Breast epithelium (tissue), 4 donors: Measurements from ENCODE around the gene ARCN1. TPM values are rescaled to one million over a fixed set of nuclear protein-coding genes. Genes with fewer than 3 reads are reported as not detected.

Source experiments
- DNase-seq, 2 donors: peaks; one replicate each; pipeline ENCODE4 v3.0.0-alpha.2; 2019; ENCODE audit warnings: low spot score in 2 of 2
- H3K27ac ChIP-seq, 2 donors: fragments of 200-600 bp; sonication (generic) in 1 of 2; one replicate each; pipeline ENCODE4 v1.5.1; 2016 to 2019; ENCODE audit warnings: mild to moderate bottlenecking in 1 of 2
- H3K27me3 ChIP-seq, 2 donors: fragments of 200-600 bp; sonication (generic) in 1 of 2; one replicate each; pipeline versions ENCODE4 v1.5.1 to v1.6.0; 2017 to 2019; ENCODE audit warnings: control low read depth in 1 of 2, mild to moderate bottlenecking in 1 of 2
- H3K36me3 ChIP-seq: fragments of 200-600 bp; one replicate; pipeline ENCODE4 v1.5.1; 2019
- H3K4me1 ChIP-seq, 2 donors: fragments of 200-600 bp; sonication (generic); one replicate each; pipeline ENCODE4 v1.5.1; 2016 to 2019; ENCODE audit warnings: control low read depth in 1 of 2
- H3K4me3 ChIP-seq, 3 donors: fragments of 200-600 bp; sonication (generic); 1 replicate in 2 of 3; 2 replicates in 1 of 3; pipeline ENCODE4 v1.5.1; 2016 to 2019; ENCODE audit warnings: mild to moderate bottlenecking in 3 of 3, moderate library complexity in 2 of 3
- H3K9me3 ChIP-seq, 2 donors: fragments of 200-600 bp; sonication (generic) in 1 of 2; one replicate each; pipeline ENCODE4 v1.5.1; 2016 to 2019; ENCODE audit warnings: control low read depth in 1 of 2
- POLR2A ChIP-seq: fragments of 450-650 bp; IDR thresholded peaks from one replicate; pipeline ENCODE4 v1.6.1; 2016; ENCODE audit warnings: antibody characterized with exemption, mild to moderate bottlenecking, moderate library complexity
- POLR2AphosphoS5 ChIP-seq, 3 donors: sonication (generic); formaldehyde crosslinking; IDR thresholded peaks; one replicate each; pipeline ENCODE4 v1.6.1; 2017; ENCODE audit warnings: antibody characterized with exemption in 3 of 3
- intact Hi-C: fragments of 100-400 bp; cut with DNase I; formaldehyde crosslinking; loops from one replicate; pipeline ENCODE4 v1.15.1; 2023; ENCODE audit warnings: low total_unique reads
- total RNA-seq, 3 donors: library from RNA; depleted of rRNA; stranded (reverse); fragments of >200 nt; gene quantifications; one replicate each; pipeline ENCODE4 v1.1.0, GENCODE V29; 2016
- TF ChIP-seq, protein P1 (sequence below), 3 donors: fragments of 450-650 bp; IDR thresholded peaks; one replicate each; pipeline ENCODE4 v1.5.1; 2016 to 2017; ENCODE audit warnings: antibody characterized with exemption in 3 of 3, mild to moderate bottlenecking in 3 of 3, moderate library complexity in 3 of 3

Gene ARCN1
- total RNA-seq, 3 donors from 2014 or later = 94.1 to 99.1 (median 98.6) TPM

DNA sequence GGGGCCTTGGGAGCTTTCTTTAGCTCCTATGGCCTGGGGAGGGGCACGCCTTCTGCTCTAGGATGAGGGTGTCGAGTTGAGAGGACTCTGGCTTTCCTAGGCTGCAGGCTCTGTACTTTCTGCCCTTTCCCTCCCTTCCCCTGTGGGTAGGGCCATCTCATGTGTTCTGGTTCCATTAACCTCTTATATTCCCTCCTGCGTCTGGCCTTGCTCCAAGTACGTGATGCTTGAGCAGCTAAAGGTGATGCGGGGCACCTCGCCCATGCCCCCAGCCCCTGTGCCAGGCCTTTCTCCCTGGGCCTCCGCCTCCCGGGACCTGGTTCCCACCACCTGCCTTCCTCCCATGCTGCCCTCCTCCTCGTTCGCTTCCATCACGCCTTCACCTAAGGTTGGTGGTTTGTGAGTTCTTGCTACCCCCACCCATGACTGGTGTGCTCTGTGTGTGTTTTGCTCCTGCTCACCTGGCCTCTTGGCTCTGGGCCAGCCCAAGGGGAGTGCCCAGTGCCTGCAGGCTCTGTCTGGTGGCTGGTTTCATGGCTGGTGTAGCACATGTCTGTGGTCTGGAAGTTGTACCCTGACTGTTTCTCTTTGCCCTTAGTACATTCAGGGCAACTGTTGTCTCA lies 69.3 kb downstream of the ARCN1 start:
- DNase-seq = peak; percentile 62 to 77
- peaks cover 0 to 4% of the 10 kb centered on the region in 2 donors for H3K4me1 ChIP-seq
- no peaks in the 10 kb centered on the region for H3K9me3 ChIP-seq
- no peaks in the 10 kb centered on the region for H3K36me3 ChIP-seq
- H3K27ac ChIP-seq = peak overlapping the region; percentile 0 to 14
- H3K27me3 ChIP-seq = no peaks in the 10 kb centered on the region
- intact Hi-C loops = no loop called here
- H3K4me3 ChIP-seq = no peak overlapping the region
- no peak for TF ChIP-seq POLR2A

DNA sequence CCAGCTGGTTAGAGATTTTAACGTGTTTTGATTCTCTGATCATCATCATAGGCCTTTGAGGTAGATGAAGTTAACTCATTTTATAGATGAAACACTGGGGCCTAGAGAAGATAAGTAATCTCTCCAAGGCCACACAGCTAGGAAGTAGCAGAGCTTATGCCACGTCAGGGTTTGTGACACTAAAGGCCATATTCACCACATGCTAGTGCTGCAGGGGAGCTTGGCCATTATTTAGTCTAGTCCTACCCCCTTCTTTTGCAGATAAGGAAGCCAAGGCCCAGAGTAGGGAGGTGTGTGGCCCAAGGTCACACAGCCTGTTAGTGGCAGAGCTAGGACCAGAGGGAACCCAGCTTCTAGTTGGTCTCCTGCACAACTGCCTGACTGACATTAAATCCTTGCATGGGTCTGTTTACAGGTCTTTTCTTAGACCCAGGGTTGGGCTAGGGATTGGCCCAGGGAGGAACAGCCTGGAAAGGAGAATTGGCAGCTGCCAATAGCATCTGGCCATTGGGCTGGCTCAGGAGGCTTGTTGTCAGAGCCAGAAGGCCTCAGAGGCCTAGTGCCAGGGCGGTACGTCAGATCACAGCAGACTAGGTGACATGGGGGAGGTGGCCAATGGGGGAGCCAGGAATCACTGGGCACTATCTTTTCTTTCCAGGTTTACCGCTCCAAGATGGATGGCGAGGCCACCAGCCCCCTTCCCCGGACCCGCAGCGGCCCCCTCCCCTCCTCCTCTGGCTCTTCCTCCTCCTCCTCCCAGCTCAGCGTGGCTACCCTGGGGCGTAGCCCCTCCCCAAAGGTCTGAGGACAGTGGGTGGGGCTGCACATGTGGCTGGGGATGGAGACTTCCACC lies 71.2 kb downstream of the ARCN1 start:
- Histone ChIP-seq H3K27me3 (no peaks in the 10 kb centered on the region), H3K36me3 (no peaks in the 10 kb centered on the region), H3K4me1 (peaks cover 0 to 4% of the 10 kb centered on the region in 2 donors), H3K9me3 (no peaks in the 10 kb centered on the region), H3K4me3 (no peak overlapping the region), H3K27ac (peak overlapping the region in 1 of 2 donors; percentile 10)
- no peak for DNase-seq
- intact Hi-C loops = no loop called here
- TF ChIP-seq POLR2A (no peak), POLR2AphosphoS5 (IDR thresholded peaks at IDR 0.05) (no peak)
- TF ChIP-seq, protein P1, sequence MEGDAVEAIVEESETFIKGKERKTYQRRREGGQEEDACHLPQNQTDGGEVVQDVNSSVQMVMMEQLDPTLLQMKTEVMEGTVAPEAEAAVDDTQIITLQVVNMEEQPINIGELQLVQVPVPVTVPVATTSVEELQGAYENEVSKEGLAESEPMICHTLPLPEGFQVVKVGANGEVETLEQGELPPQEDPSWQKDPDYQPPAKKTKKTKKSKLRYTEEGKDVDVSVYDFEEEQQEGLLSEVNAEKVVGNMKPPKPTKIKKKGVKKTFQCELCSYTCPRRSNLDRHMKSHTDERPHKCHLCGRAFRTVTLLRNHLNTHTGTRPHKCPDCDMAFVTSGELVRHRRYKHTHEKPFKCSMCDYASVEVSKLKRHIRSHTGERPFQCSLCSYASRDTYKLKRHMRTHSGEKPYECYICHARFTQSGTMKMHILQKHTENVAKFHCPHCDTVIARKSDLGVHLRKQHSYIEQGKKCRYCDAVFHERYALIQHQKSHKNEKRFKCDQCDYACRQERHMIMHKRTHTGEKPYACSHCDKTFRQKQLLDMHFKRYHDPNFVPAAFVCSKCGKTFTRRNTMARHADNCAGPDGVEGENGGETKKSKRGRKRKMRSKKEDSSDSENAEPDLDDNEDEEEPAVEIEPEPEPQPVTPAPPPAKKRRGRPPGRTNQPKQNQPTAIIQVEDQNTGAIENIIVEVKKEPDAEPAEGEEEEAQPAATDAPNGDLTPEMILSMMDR (IDR thresholded peaks at IDR 0.05) = no peak

DNA sequence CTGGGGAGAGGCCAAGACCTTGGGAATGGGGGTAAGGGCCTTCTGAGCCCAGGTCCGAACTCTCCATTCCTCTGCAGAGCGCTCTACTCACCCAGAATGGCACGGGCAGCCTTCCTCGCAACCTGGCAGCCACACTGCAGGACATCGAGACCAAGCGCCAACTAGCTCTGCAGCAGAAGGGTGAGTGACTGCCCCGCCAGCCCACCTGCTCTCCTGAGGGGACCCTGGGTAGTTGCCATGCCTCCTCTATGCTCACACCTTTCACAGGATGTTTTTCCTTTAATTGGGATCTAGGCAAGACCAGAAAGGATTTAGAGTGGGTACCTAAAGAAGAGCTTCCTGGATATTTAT lies 71.8 kb downstream of the ARCN1 start:
- Histone ChIP-seq H3K4me1 (peaks cover 0 to 4% of the 10 kb centered on the region in 2 donors), H3K27ac (peak overlapping the region in 1 of 2 donors; percentile 10), H3K9me3 (no peaks in the 10 kb centered on the region), H3K27me3 (no peaks in the 10 kb centered on the region), H3K36me3 (no peaks in the 10 kb centered on the region), H3K4me3 (no peak overlapping the region)
- no peak for DNase-seq
- TF ChIP-seq POLR2AphosphoS5 (IDR thresholded peaks at IDR 0.05) (no peak), POLR2A (no peak)
- TF ChIP-seq, protein P1 (IDR thresholded peaks at IDR 0.05) = no peak
- intact Hi-C loops = no loop called here

DNA sequence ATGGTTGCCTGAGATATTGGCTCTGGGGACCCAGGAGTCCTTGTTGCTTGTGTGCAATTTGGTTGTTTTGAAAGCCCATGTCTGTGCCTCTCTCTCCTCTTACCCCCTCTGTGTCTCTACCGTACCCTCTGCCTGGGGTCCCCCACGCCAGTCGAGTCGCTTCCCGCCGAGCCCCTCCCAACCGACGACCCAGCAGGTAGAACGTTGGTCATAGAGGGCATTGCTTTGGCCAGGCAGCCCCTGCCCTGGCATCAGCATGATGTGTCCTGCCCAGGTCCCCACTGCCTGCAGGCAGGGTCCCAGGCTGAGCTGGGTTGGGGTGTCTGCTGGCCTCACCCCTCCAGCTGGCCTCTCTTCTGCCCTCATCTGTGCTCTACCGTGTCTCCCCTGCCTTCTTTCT lies 72.3 kb downstream of the ARCN1 start:
- TF ChIP-seq, protein P1 (IDR thresholded peaks at IDR 0.05) = no peak
- TF ChIP-seq POLR2AphosphoS5 (IDR thresholded peaks at IDR 0.05) (no peak), POLR2A (no peak)
- H3K36me3 ChIP-seq = no peaks in the 10 kb centered on the region
- no peaks in the 10 kb centered on the region for H3K27me3 ChIP-seq
- H3K4me1 ChIP-seq = peaks cover 0 to 4% of the 10 kb centered on the region in 2 donors
- H3K9me3 ChIP-seq = no peaks in the 10 kb centered on the region
- H3K27ac ChIP-seq = no peak overlapping the region
- DNase-seq = no peak
- no peak overlapping the region for H3K4me3 ChIP-seq
- intact Hi-C loops = no loop called here

DNA sequence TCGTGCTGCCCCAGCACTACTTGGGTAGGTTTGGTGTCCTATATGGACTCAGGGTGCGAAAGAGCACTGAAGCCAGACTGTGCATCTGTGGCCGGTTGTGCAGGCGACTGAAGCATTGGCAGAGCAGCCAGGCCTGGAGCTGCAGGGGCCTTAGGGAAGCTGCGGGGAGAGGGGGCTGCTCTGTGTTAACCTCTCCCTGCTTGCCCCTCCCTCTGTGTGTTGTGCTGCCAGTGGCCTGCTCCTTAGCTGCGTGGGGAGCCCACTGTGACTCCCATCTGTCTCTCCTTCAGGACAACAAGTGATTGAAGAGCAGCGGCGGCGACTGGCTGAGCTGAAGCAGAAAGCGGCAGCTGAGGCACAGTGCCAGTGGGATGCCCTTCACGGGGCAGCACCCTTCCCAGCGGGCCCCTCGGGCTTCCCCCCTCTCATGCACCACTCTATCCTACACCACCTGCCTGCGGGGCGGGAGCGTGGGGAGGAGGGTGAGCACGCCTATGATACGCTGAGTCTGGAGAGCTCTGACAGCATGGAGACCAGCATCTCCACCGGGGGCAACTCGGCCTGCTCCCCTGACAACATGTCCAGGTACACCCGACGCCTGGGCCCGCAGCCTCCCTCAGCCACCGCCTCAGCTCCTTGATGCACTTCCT lies 73.0 kb downstream of the ARCN1 start:
- TF ChIP-seq, protein P1 (IDR thresholded peaks at IDR 0.05) = no peak
- TF ChIP-seq POLR2A = no peak
- TF ChIP-seq POLR2AphosphoS5 (IDR thresholded peaks at IDR 0.05) = no peak
- DNase-seq = no peak
- Histone ChIP-seq H3K27ac (peak overlapping the region in 1 of 2 donors; percentile 28), H3K9me3 (no peaks in the 10 kb centered on the region), H3K36me3 (no peaks in the 10 kb centered on the region), H3K4me1 (peaks cover 0 to 4% of the 10 kb centered on the region in 2 donors), H3K27me3 (no peaks in the 10 kb centered on the region), H3K4me3 (no peak overlapping the region)
- intact Hi-C loops = no loop called here
